Fibroblast of the aortic adventitia (primary cell): ENCODE measurements around the gene B3GNT2. TPM values are rescaled to one million over a fixed set of nuclear protein-coding genes. Genes with fewer than 3 reads are reported as not detected.

Experiments used
- DNase-seq: peaks from one replicate; pipeline ENCODE4 v3.0.0-alpha.2; 2010; ENCODE audit warnings: low read depth
- H3K4me3 ChIP-seq: 2 replicates; pipeline ENCODE4 v1.5.1; 2011; ENCODE audit warnings: low read depth, mild to moderate bottlenecking, control low read depth, low read length, moderate library complexity
- CTCF ChIP-seq: IDR thresholded peaks from 2 replicates; pipeline ENCODE4 v1.5.1; 2011; ENCODE audit warnings: mild to moderate bottlenecking, low read length, control low read depth, inconsistent platforms; ENCODE audit not compliant: insufficient read depth
- total RNA-seq: library from RNA; depleted of rRNA; stranded (reverse); fragments of >200 nt; gene quantifications from 2 replicates; pipeline ENCODE4 v1.2.3, GENCODE V29; 2012; ENCODE audit warnings: low replicate concordance

The B3GNT2 gene
- total RNA-seq, 1 donor, result 14.2 TPM

- no peak overlapping the region for H3K4me3 ChIP-seq
- TF ChIP-seq CTCF, result no peak
- DNase-seq, result no peak
Measured at GRCh38 chr2:62254424-62255266, 58.7 kb downstream of the B3GNT2 start.

- no peak for DNase-seq
- no peak overlapping the region for H3K4me3 ChIP-seq
- TF ChIP-seq CTCF, result no peak
Measured at GRCh38 chr2:62257466-62257865, 61.6 kb downstream of the B3GNT2 start.

- TF ChIP-seq CTCF, result no peak
- DNase-seq, result no peak
- no peak overlapping the region for H3K4me3 ChIP-seq
Measured at GRCh38 chr2:62263076-62263715, 67.3 kb downstream of the B3GNT2 start.

- no peak overlapping the region for H3K4me3 ChIP-seq
- DNase-seq, result no peak
- no peak for TF ChIP-seq CTCF
Measured at GRCh38 chr2:62264186-62264585, 68.3 kb downstream of the B3GNT2 start.

GRCh38 chr2:62265106-62265505 lies 69.2 kb downstream of the B3GNT2 start:
- no peak for DNase-seq
- no peak for TF ChIP-seq CTCF
- H3K4me3 ChIP-seq, result no peak overlapping the region

GRCh38 chr2:62266433-62267038 lies 70.6 kb downstream of the B3GNT2 start:
- peak; percentile 71 for DNase-seq
- no peak overlapping the region for H3K4me3 ChIP-seq
- TF ChIP-seq CTCF, result no peak
